ENCODE results near the gene ABCD4.
A peak's percentile ranks its signal among the peaks of the same experiment; 100 is the strongest.

DNA sequence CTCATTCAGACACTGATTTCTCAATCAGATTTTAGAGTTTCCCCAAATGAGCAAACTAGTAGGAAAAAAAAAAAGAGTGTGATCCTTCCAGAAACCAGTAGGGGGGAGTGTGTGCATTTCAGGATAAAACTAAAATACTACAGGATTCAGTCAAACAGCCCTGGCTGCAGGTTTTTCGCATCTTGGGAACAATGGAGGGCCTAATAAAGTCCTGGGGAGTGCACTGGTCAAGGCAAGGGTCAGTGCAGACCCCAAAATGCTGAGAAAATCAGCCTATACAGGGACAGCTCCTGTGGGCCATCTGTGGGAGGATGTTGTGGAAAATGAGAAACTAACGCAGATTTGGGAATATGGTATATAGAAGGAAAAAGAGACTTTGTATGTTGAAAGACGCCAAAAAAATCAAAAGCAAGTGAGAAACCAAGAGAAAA is 22.2 kb upstream of the ABCD4 start:
- TF ChIP-seq, protein P1, sequence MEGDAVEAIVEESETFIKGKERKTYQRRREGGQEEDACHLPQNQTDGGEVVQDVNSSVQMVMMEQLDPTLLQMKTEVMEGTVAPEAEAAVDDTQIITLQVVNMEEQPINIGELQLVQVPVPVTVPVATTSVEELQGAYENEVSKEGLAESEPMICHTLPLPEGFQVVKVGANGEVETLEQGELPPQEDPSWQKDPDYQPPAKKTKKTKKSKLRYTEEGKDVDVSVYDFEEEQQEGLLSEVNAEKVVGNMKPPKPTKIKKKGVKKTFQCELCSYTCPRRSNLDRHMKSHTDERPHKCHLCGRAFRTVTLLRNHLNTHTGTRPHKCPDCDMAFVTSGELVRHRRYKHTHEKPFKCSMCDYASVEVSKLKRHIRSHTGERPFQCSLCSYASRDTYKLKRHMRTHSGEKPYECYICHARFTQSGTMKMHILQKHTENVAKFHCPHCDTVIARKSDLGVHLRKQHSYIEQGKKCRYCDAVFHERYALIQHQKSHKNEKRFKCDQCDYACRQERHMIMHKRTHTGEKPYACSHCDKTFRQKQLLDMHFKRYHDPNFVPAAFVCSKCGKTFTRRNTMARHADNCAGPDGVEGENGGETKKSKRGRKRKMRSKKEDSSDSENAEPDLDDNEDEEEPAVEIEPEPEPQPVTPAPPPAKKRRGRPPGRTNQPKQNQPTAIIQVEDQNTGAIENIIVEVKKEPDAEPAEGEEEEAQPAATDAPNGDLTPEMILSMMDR (conservative IDR thresholded peaks at IDR 0.05 in 1 of 2, IDR thresholded peaks at IDR 0.05 in 1 of 2; ENCODE audit: extremely low read depth in 1 of 2, insufficient read depth in 1 of 2, low read depth in 1 of 2, low read length in 2 of 2), result peak; percentile 61 to 68
- no peak for TF ChIP-seq EZH2 (IDR thresholded peaks at IDR 0.05; ENCODE audit: borderline replicate concordance, low read length)

Measured in mammary epithelial cell (primary cell).